Measurements from ENCODE around the gene MAP2K6.

GRCh38 chr17:69497161-69497560, 82.7 kb downstream of the MAP2K6 start:
- TF ChIP-seq CTCF (IDR thresholded peaks at IDR 0.05): no peak
- TF ChIP-seq POLR2A (IDR thresholded peaks at IDR 0.05): no peak
